ENCODE measurements around the gene STARD13.

The STARD13 gene

DNA sequence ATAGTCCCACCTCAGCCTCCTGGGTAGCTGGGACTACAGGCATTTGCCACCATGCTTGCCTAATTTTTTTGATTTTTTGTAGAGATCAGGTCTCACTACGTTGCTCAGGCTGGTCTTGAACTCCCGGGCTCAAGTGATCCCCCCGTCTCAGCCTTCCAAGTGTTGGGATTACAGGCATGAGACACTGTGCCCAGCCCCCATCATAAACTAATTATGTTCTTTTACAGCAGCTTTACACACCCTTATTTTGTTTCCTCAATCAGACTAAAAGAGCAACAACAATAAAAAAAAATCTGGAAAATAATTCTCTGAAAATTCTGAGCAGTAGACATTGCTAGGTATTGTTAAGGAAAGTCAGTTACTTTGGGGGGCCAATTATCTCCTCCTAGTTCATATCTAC, 35.7 kb downstream of the STARD13 start:
- Histone ChIP-seq H3K36me3 (no peaks in the 10 kb centered on the region), H3K4me3 (ENCODE audit: low read depth, low read length) (no peak overlapping the region), H3K27me3 (ENCODE audit: insufficient read depth, low read depth, severe bottlenecking) (no peaks in the 10 kb centered on the region), H3K27ac (no peak overlapping the region), H3K9me3 (ENCODE audit: severe bottlenecking) (no peaks in the 10 kb centered on the region)
- no peak for DNase-seq
- TF ChIP-seq, protein P1, sequence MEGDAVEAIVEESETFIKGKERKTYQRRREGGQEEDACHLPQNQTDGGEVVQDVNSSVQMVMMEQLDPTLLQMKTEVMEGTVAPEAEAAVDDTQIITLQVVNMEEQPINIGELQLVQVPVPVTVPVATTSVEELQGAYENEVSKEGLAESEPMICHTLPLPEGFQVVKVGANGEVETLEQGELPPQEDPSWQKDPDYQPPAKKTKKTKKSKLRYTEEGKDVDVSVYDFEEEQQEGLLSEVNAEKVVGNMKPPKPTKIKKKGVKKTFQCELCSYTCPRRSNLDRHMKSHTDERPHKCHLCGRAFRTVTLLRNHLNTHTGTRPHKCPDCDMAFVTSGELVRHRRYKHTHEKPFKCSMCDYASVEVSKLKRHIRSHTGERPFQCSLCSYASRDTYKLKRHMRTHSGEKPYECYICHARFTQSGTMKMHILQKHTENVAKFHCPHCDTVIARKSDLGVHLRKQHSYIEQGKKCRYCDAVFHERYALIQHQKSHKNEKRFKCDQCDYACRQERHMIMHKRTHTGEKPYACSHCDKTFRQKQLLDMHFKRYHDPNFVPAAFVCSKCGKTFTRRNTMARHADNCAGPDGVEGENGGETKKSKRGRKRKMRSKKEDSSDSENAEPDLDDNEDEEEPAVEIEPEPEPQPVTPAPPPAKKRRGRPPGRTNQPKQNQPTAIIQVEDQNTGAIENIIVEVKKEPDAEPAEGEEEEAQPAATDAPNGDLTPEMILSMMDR (IDR thresholded peaks at IDR 0.05; ENCODE audit: low read depth, low read length): no peak

DNA sequence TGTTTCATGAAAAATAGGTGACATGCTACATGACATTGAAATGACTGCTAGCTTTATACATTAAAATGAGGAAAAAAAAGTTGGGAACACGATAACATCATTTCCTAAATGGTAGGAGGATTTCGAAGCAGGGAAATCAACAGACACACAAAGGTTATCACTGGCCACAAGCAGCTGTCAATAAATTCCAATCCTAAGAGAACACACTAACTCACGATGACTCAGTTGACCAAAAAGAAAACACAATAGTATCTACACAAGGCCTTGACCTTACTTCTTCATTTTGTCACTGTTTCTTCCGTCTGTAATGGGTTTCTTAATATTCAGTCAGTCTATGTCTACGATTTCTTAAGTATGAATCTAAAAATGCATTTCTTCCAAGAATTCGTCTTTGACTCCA, 36.5 kb downstream of the STARD13 start:
- Histone ChIP-seq H3K27ac (no peak overlapping the region), H3K4me3 (ENCODE audit: low read depth, low read length) (no peak overlapping the region), H3K36me3 (no peaks in the 10 kb centered on the region), H3K9me3 (ENCODE audit: severe bottlenecking) (no peaks in the 10 kb centered on the region), H3K27me3 (ENCODE audit: insufficient read depth, low read depth, severe bottlenecking) (no peaks in the 10 kb centered on the region)
- TF ChIP-seq, protein P1 (IDR thresholded peaks at IDR 0.05; ENCODE audit: low read depth, low read length): no peak
- DNase-seq: no peak

DNA sequence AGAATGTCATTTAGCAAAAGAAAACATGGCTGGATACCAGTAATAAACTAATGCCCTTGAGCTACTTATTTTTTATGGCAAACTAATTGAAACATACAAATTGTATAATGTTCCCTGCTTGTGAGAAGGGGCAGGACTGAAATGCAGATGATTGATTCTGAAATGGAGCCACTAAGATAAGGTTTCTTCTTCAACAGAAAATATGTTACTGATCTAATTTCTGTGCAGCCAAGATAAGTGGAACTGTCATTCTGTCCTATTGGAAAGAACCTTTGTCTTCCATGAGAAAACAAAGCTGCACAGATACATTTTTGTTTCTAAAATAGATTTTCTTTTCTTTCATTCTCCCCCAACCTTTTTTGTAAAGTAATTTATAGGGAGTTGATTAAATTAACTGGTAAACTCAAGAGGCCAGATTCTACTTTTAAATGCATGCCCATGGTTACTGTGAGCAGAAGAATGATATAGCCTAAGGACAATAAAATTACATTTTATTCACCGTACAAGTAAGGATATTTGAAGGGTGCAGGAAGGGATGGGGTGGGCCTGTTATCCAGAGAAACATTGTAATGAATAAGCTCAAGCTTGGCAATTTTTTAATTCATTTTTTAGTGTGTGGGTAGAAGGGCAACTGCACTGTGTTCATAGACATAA, 39.9 kb downstream of the STARD13 start:
- no peak for DNase-seq
- no peaks in the 10 kb centered on the region for H3K36me3 ChIP-seq
- no peaks in the 10 kb centered on the region for H3K27me3 ChIP-seq (ENCODE audit: insufficient read depth, low read depth, severe bottlenecking)
- H3K27ac ChIP-seq: no peak overlapping the region
- TF ChIP-seq, protein P1 (IDR thresholded peaks at IDR 0.05; ENCODE audit: low read depth, low read length): no peak
- no peak overlapping the region for H3K4me3 ChIP-seq (ENCODE audit: low read depth, low read length)
- no peaks in the 10 kb centered on the region for H3K9me3 ChIP-seq (ENCODE audit: severe bottlenecking)

DNA sequence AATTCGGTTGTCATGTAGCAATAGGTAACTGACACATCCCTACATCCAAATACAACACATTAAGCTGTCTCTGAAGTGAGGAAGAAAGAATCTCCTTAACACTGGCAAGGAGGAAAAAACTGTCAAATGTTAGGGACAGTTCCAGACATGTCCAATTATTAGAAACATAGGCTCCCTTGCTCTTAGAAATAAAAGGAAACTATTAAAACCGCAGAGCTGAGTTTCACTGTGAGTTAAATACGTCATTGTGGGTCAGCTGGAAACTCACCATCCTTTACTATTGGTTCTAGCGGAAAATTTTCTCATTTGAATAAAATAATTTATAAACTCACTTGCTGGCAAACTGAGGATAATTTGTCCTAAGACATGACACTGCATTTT, 40.7 kb downstream of the STARD13 start:
- Histone ChIP-seq H3K27me3 (ENCODE audit: insufficient read depth, low read depth, severe bottlenecking) (no peaks in the 10 kb centered on the region), H3K4me3 (ENCODE audit: low read depth, low read length) (no peak overlapping the region), H3K36me3 (no peaks in the 10 kb centered on the region), H3K27ac (no peak overlapping the region), H3K9me3 (ENCODE audit: severe bottlenecking) (peaks cover 3% of the 10 kb centered on the region)
- TF ChIP-seq, protein P1 (IDR thresholded peaks at IDR 0.05; ENCODE audit: low read depth, low read length): no peak
- no peak for DNase-seq

DNA sequence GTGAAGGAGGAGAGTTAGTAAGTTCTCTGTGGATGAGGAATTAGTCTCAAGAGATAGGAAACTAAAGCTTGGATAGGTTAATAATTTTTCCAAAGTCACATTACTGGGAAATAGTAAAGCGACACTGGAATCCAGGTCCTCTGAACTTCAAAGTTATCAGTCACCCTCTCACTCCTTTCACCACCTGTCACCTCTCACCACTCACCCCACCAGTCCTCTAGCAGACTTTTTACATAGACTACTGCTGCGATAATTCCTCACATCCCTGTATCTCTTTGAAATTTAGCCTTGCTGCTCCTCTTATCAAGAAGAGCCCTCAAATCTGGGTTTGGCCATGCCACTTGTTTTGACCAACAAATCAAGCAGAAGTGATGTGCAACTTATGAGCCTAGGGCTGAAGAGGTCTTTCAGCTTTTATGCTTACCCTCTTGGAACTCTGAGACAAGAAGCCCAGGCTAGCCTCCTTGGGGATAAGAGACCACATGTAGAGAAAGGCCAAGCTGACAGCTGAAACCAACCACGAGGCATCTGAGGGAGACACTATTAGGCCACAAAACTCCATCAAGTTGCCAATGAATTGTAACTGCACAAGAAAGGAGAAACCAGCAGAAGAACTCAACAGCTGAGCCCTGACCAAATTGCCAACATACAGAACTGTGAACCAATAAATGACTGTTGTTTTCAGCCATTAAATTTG, 41.2 kb downstream of the STARD13 start:
- TF ChIP-seq, protein P1 (IDR thresholded peaks at IDR 0.05; ENCODE audit: low read depth, low read length): no peak
- no peaks in the 10 kb centered on the region for H3K27me3 ChIP-seq (ENCODE audit: insufficient read depth, low read depth, severe bottlenecking)
- H3K4me3 ChIP-seq (ENCODE audit: low read depth, low read length): no peak overlapping the region
- no peak overlapping the region for H3K27ac ChIP-seq
- H3K36me3 ChIP-seq: no peaks in the 10 kb centered on the region
- DNase-seq: no peak
- peaks cover 6% of the 10 kb centered on the region for H3K9me3 ChIP-seq (ENCODE audit: severe bottlenecking)

All from WERI-Rb-1 (cell line).